ENCODE measurements around the gene OCSTAMP.

Gene OCSTAMP

DNA sequence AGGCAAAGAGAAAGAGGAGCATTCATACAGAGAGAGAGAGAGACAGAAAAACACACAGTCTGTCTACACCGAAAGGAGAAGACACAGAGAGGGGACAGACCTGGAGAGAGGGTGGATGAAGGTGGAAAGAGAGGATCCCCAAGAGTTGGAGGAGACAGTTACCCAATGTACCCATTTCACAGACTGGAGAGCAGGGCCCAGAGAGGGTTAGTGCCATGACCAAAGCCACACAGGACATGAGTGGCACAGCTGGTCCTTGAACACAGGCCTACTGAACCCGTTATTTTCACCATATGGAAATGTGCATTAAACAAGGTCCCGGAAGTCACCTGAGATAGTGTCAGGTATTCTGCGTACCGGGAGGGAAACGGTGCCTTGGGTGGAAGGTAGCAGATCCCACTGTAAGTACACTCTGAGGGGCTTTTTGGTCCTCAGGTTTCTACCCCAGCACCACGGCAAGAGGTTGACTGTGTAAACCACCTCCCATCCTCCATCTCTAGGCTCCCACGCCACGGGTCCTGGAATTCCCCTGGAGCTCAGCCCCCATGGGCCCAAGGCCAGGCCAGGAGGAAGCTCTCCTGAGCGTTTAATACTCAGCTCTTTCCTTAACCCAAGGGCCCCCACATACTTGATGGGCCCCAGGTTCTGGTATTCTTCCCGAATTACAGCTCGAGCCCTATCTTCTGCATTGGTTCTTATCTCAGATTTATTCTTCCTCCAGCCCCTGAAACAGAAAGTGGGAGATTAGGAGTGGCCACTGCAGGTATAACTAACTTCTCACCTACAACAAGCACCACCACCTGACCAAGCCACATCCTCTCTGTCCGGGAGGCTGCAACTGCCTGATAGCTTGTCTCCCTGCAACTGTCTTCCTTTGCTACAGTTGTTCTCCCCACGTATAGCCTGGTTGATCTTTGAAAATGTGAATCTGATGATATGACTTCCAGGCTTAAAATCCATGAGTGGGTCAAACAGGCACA, 38.4 kb upstream of the OCSTAMP start:
- TF ChIP-seq, protein P1, sequence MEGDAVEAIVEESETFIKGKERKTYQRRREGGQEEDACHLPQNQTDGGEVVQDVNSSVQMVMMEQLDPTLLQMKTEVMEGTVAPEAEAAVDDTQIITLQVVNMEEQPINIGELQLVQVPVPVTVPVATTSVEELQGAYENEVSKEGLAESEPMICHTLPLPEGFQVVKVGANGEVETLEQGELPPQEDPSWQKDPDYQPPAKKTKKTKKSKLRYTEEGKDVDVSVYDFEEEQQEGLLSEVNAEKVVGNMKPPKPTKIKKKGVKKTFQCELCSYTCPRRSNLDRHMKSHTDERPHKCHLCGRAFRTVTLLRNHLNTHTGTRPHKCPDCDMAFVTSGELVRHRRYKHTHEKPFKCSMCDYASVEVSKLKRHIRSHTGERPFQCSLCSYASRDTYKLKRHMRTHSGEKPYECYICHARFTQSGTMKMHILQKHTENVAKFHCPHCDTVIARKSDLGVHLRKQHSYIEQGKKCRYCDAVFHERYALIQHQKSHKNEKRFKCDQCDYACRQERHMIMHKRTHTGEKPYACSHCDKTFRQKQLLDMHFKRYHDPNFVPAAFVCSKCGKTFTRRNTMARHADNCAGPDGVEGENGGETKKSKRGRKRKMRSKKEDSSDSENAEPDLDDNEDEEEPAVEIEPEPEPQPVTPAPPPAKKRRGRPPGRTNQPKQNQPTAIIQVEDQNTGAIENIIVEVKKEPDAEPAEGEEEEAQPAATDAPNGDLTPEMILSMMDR (IDR thresholded peaks at IDR 0.05; ENCODE audit: low read depth, low read length) = no peak
- no peak for DNase-seq (ENCODE audit: extremely low read depth, low read depth)

DNA sequence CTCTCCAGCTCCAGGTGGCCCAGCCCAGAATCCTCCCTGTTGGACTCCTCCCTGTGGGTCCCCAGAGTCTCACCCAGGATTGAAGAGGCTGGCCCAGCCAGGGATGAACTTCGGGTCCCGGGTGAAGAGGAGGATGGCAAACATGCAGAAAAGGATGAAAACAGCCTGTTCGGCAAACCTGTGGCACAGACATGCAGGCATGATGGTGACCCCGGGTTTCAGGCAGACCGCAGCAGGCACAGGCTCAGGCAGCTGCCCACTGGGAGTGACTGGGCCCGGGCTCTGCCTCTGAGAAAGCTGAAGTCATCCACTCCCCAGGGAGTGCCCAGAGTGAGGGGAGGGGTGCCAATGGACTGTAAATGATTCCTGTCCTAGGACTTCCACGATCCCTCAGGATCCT, 37.5 kb upstream of the OCSTAMP start:
- no peak for DNase-seq (ENCODE audit: extremely low read depth, low read depth)
- TF ChIP-seq, protein P1 (IDR thresholded peaks at IDR 0.05; ENCODE audit: low read depth, low read length) = no peak

DNA sequence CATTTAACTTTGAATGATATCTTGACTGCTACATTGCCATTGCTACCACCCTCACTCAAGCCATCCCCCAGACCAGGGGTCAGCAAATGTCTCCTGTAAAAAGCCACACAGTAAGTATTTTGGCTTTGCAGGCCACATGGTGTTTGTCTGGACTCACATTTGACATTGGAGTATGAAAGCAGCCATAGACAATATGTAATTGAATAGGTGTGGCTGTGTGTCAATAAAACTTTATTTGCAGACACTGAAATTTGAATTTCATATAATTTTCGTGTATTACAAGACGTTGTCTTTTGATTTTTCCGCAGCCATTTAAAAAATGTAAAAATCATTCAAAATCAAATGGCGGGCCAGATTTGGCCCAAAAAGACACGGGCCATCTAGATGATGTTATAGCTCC, 36.3 kb upstream of the OCSTAMP start:
- DNase-seq (ENCODE audit: extremely low read depth, low read depth) = no peak
- TF ChIP-seq, protein P1 (IDR thresholded peaks at IDR 0.05; ENCODE audit: low read depth, low read length) = no peak

DNA sequence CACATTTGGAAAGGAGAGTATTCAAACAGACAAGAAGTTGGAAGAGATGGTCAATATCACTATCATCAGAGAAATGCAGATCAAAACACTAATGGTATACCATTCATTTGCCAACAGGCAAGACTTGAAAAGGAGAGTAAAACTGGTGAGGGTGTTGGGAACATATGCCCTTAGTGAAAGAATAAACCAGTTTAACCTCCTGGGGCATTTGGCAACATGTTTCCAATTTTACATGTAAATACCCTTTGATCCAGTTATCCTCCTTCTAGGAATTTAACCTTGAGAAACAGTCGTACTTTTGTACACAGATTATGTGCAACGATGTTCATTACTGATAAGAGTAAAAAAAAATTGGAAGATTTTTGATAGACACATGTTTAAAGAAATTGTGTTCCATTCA, 34.1 kb upstream of the OCSTAMP start:
- TF ChIP-seq, protein P1 (IDR thresholded peaks at IDR 0.05; ENCODE audit: low read depth, low read length) = no peak
- DNase-seq (ENCODE audit: extremely low read depth, low read depth) = no peak

DNA sequence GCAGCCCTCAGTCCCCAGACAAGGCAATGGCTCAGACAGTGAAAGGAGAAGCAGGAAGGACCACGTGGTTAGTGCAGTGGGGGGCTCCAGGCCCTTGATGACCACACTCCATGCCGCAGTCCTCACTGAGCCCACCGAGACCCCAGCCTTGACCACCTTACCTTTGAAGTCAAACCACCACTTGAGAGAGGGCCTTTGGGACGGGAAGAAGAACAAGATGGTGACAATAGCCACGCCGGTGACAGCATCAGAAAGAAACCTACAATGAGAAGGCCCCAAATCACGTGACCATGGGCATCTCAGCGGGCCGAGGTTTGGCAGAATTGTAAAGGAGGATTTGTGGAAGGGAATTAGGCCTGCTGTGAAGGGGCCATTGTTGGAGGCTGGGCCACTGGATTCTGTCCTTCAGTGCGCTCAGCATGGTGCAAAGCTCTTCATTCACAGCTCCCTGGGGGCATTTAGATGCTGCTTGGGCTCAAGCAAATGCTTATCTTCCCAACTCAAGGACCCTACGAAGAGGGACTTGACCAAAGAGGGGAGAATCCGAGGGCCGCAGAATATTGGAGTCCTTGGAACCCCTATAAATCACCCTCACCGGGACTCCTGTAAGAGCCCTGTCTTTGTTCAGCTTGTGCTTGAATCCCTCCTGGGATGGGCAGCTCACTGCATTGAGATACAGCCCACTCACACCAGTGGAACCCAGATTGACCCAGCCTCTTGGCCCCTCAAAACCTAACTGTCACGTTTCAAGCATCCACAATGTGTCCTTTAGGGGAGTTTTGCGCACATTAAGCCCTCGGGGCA, 33.2 kb upstream of the OCSTAMP start:
- DNase-seq (ENCODE audit: extremely low read depth, low read depth) = no peak
- TF ChIP-seq, protein P1 (IDR thresholded peaks at IDR 0.05; ENCODE audit: low read depth, low read length) = no peak

DNA sequence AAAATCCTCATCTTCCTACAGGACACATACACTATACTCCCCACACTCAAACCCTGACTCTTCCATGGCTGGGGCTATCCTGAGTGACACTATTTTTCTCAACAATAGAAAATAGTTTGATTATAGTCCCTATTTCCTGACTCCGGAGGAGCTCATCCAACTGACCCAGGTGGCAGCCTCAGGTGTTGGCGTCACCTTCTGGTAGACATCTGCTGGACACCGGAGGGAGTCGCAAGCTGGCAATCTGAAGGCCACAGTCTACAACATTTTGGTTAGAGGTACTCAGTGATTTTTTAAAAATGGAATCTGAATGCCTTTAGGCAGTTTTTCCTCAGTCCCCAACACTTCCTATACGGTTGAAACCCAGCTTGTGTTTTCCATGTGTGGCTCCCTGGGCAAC, 32.2 kb upstream of the OCSTAMP start:
- DNase-seq (ENCODE audit: extremely low read depth, low read depth) = no peak
- TF ChIP-seq, protein P1 (IDR thresholded peaks at IDR 0.05; ENCODE audit: low read depth, low read length) = no peak

DNA sequence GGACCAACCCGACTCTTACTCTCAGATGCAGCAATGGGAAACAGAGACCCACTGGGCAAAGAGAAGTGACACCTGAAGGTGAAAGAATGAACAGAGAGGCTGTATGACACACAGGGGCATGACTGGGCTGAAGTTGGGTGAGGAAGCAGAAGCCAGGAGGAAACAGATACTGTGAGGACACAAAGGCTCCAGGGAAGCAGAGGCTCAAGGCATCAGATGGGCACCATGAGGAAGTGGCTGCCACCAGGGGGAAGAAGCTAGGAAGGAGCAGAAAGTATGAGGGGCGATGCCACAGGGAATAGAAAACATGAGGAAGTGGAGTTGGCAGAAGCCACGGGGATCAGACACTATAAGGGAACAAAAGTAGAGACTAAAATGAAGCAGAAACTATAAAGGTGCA, 30.9 kb upstream of the OCSTAMP start:
- TF ChIP-seq, protein P1 (IDR thresholded peaks at IDR 0.05; ENCODE audit: low read depth, low read length) = no peak
- DNase-seq (ENCODE audit: extremely low read depth, low read depth) = no peak

Data from AG09319 (cell line).